Astrocyte (in vitro differentiated cells and primary cell): ENCODE results near the gene TOMM40L.

ENCODE experiments used
- CTCF ChIP-seq: IDR thresholded peaks from 2 replicates; pipeline ENCODE4 v1.5.1; 2011; ENCODE audit warnings: low read depth, mild to moderate bottlenecking, inconsistent platforms, low read length, moderate library complexity; ENCODE audit not compliant: insufficient read depth
- EZH2 ChIP-seq: IDR thresholded peaks from 2 replicates; pipeline ENCODE4 v1.6.1; 2012; ENCODE audit warnings: mild to moderate bottlenecking, low read length, inconsistent platforms; ENCODE audit not compliant: insufficient read depth

- TF ChIP-seq CTCF (no peak), EZH2 (no peak)
These were observed 33.9 kb upstream of the TOMM40L start for GRCh38 chr1:161191971-161192370.
